IPS-11a (cell line): ENCODE measurements around the gene CSTB.

Experiments
- H3K4me3 ChIP-seq: one replicate; pipeline ENCODE4 v1.5.1; 2013; ENCODE audit warnings: low read depth, low read length, control low read depth

The CSTB gene

GRCh38 chr21:43811262-43812105, 35.4 kb upstream of the CSTB start:
- no peak overlapping the region for H3K4me3 ChIP-seq

GRCh38 chr21:43810505-43811261, 34.6 kb upstream of the CSTB start:
- H3K4me3 ChIP-seq = no peak overlapping the region

- no peak overlapping the region for H3K4me3 ChIP-seq
Observed at GRCh38 chr21:43809853-43810504, 33.9 kb upstream of the CSTB start.

GRCh38 chr21:43809346-43809799, 33.3 kb upstream of the CSTB start:
- H3K4me3 ChIP-seq = no peak overlapping the region

- H3K4me3 ChIP-seq = no peak overlapping the region
Observed at GRCh38 chr21:43808832-43809251, 32.7 kb upstream of the CSTB start.

GRCh38 chr21:43808367-43808766, 32.3 kb upstream of the CSTB start:
- H3K4me3 ChIP-seq = no peak overlapping the region

- no peak overlapping the region for H3K4me3 ChIP-seq
Observed at GRCh38 chr21:43806017-43806710, 30.1 kb upstream of the CSTB start.

- no peak overlapping the region for H3K4me3 ChIP-seq
Observed at GRCh38 chr21:43805275-43805800, 29.2 kb upstream of the CSTB start.

- H3K4me3 ChIP-seq = no peak overlapping the region
Observed at GRCh38 chr21:43803558-43804300, 27.6 kb upstream of the CSTB start.

GRCh38 chr21:43802713-43803313, 26.7 kb upstream of the CSTB start:
- H3K4me3 ChIP-seq = no peak overlapping the region

GRCh38 chr21:43801006-43801783, 25.1 kb upstream of the CSTB start:
- no peak overlapping the region for H3K4me3 ChIP-seq

- no peak overlapping the region for H3K4me3 ChIP-seq
Observed at GRCh38 chr21:43800566-43800965, 24.5 kb upstream of the CSTB start.

- no peak overlapping the region for H3K4me3 ChIP-seq
Observed at GRCh38 chr21:43800124-43800523, 24.0 kb upstream of the CSTB start.

GRCh38 chr21:43799301-43799840, 23.3 kb upstream of the CSTB start:
- no peak overlapping the region for H3K4me3 ChIP-seq

GRCh38 chr21:43797925-43798715, 22.0 kb upstream of the CSTB start:
- H3K4me3 ChIP-seq = no peak overlapping the region

- no peak overlapping the region for H3K4me3 ChIP-seq
Observed at GRCh38 chr21:43797415-43797814, 21.3 kb upstream of the CSTB start.

GRCh38 chr21:43794857-43795256, 18.7 kb upstream of the CSTB start:
- no peak overlapping the region for H3K4me3 ChIP-seq

- no peak overlapping the region for H3K4me3 ChIP-seq
Observed at GRCh38 chr21:43794311-43794710, 18.2 kb upstream of the CSTB start.
